ENCODE results near the gene SCML2.
A peak's percentile ranks its signal among the peaks of the same experiment; 100 is the strongest.

GRCh38 chrX:18390941-18391538, 36.6 kb upstream of the SCML2 start:
- TF ChIP-seq CTCF (IDR thresholded peaks at IDR 0.05) (peak; percentile 68 to 88 (median 78)), POLR2A (IDR thresholded peaks at IDR 0.05) (no peak)
